Duodenal mucosa (tissue), 2 donors: ENCODE data around the gene C5.

ENCODE experiments used
- H3K27ac ChIP-seq: one replicate; pipeline ENCODE4 v1.7.0; 2013; ENCODE audit warnings: low read depth, low read length
- H3K27me3 ChIP-seq, 2 donors: one replicate each; pipeline ENCODE4 v1.7.0; 2013; ENCODE audit warnings: low read length in 2 of 2, control low read depth in 1 of 2; ENCODE audit not compliant: insufficient read depth in 2 of 2, control insufficient read depth in 1 of 2
- H3K36me3 ChIP-seq, 2 donors: one replicate each; pipeline ENCODE4 v1.7.0; 2013; ENCODE audit warnings: low read length in 2 of 2, control low read depth in 1 of 2; ENCODE audit not compliant: insufficient read depth in 2 of 2, control insufficient read depth in 1 of 2
- H3K4me1 ChIP-seq, 2 donors: one replicate each; pipeline ENCODE4 v1.7.0; 2013; ENCODE audit warnings: low read length in 2 of 2, control low read depth in 1 of 2; ENCODE audit not compliant: insufficient read depth in 2 of 2, control insufficient read depth in 1 of 2
- H3K4me3 ChIP-seq, 2 donors: one replicate each; pipeline ENCODE4 v1.7.0; 2013; ENCODE audit warnings: low read length in 2 of 2, low read depth in 1 of 2
- H3K9ac ChIP-seq, 2 donors: one replicate each; pipeline ENCODE4 v1.7.0; 2013; ENCODE audit warnings: low read length in 2 of 2, low read depth in 1 of 2
- H3K9me3 ChIP-seq, 2 donors: one replicate each; pipeline ENCODE4 v1.7.0; 2013; ENCODE audit warnings: low read length in 2 of 2, control low read depth in 1 of 2; ENCODE audit not compliant: control insufficient read depth in 1 of 2

C5 gene

DNA sequence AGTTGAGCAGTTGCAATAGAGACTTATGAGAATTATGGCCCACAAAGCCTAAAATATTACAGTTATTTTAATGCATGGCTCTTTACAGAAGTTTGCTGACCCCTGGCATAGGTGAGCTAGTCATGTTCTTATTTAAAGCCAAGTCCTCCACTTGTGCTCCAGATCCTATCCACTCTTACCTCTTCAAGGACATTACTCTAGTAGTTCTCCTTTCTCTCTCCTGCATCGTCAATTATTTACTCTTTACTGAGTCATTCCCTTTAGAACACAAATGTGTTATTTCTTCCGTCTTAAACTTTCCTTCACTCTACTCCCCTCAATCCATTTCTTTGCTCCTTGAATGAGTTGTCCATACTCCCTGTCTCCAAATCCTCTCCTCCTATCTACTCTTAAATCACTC is 102.9 kb downstream of the C5 start:
- Histone ChIP-seq H3K27me3 (no peaks in the 10 kb centered on the region), H3K9ac (no peak overlapping the region), H3K27ac (no peak overlapping the region), H3K4me1 (peaks cover 7 to 8% of the 10 kb centered on the region in 2 donors), H3K4me3 (no peak overlapping the region), H3K36me3 (no peaks in the 10 kb centered on the region), H3K9me3 (no peaks in the 10 kb centered on the region)

DNA sequence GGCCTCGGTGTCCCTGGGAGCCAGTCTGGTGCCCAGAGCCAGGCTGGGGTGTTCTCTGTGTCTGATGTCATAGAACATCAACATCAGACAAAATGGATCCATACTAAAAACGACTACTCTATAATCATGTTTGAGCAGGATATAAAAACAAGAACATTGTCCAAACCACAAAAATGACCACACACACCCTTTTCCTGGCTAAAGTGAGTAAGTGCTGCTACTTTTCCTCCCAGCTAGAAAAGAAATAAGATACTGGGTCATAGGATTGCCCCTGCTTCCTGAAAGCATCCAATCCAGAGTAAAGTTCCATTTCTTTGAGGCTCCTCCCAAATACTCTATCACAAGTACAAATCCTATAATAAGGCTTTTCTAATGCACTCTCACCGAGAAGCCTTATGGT is 103.8 kb downstream of the C5 start:
- Histone ChIP-seq H3K9me3 (no peaks in the 10 kb centered on the region), H3K4me1 (peaks cover 7 to 8% of the 10 kb centered on the region in 2 donors), H3K36me3 (no peaks in the 10 kb centered on the region), H3K27ac (no peak overlapping the region), H3K27me3 (no peaks in the 10 kb centered on the region), H3K9ac (no peak overlapping the region), H3K4me3 (no peak overlapping the region)

- no peaks in the 10 kb centered on the region for H3K27me3 ChIP-seq
- no peak overlapping the region for H3K27ac ChIP-seq
- H3K9me3 ChIP-seq: no peaks in the 10 kb centered on the region
- H3K9ac ChIP-seq: no peak overlapping the region
- H3K4me1 ChIP-seq: peaks cover 7 to 8% of the 10 kb centered on the region in 2 donors
- H3K36me3 ChIP-seq: no peaks in the 10 kb centered on the region
- H3K4me3 ChIP-seq: no peak overlapping the region
These were observed 105.1 kb downstream of the C5 start for GRCh38 chr9:120944948-120945347.

DNA sequence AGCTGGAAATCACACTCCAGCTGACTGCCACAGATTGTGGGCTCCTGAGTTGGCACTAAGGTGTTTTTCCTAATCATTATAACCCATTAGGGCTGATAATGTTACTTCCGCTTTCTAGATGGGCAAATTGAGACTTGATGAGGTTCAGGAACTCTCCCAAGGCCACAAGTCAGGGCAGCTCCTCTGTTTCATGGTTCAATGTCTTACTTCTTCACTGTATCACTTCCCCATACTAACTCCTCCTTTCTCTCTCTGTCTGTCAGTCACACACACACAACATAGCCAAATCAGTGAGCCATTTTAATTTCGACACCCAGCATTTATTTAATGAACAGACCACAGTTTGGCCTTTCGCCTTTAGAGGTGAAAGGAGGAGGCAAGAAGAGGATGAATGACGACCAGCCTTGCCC is 105.6 kb downstream of the C5 start:
- Histone ChIP-seq H3K27ac (no peak overlapping the region), H3K27me3 (no peaks in the 10 kb centered on the region), H3K9ac (no peak overlapping the region)

DNA sequence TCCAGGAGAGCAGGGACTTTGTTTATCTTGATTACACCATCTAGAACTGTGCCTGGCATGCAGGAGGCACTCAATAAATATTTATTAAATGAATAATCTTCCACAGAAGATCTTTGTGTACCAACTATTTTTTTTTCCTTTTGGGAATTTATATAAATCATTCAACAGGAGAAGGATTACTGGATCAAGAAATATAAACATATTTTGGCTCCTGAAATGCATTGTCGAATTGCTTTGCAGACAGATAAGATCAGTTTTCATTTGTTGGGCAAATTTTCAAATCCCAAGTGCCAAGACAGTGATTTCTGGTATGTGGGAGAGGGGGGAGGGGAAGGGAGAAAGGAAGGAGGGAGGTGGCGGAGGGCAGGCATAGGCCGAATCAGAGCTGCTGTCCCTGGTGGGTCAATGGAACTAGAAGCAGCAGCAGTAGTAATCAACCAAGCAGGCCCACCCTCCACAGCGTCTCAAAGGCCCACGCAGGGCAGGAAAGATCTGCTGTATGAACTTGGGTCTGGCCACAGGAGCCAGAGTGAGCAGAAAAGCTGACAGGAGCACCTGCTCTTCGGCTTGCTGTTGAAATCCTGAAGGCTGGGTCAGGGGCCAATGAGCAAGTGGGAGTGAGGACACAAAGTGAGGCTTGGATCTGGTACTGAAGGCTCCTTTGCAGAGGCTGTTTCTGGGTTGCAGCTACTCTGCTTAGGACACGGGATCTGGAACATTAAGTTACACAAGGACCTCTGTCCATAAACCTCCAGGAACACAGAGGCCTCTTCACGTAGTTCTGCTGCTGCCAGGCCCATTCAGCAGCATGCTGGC is 107.7 kb downstream of the C5 start:
- no peaks in the 10 kb centered on the region for H3K27me3 ChIP-seq
- H3K27ac ChIP-seq: no peak overlapping the region
- peaks cover 7 to 8% of the 10 kb centered on the region in 2 donors for H3K4me1 ChIP-seq
- H3K4me3 ChIP-seq: no peak overlapping the region
- H3K9ac ChIP-seq: no peak overlapping the region
- no peaks in the 10 kb centered on the region for H3K9me3 ChIP-seq
- H3K36me3 ChIP-seq: no peaks in the 10 kb centered on the region

More for the DNA sequence above, 105.6 kb downstream of the C5 start:
- H3K36me3 ChIP-seq: no peaks in the 10 kb centered on the region
- no peak overlapping the region for H3K4me3 ChIP-seq
- H3K9me3 ChIP-seq: no peaks in the 10 kb centered on the region
- H3K4me1 ChIP-seq: peaks cover 7 to 8% of the 10 kb centered on the region in 2 donors

GRCh38 chr9:120941046-120941770 is 108.9 kb downstream of the C5 start:
- Histone ChIP-seq H3K4me3 (no peak overlapping the region), H3K27ac (no peak overlapping the region), H3K4me1 (peaks cover 11 to 15% of the 10 kb centered on the region in 2 donors), H3K27me3 (no peaks in the 10 kb centered on the region), H3K36me3 (no peaks in the 10 kb centered on the region), H3K9me3 (no peaks in the 10 kb centered on the region), H3K9ac (no peak overlapping the region)

GRCh38 chr9:120940573-120940972 is 109.5 kb downstream of the C5 start:
- no peak overlapping the region for H3K27ac ChIP-seq

GRCh38 chr9:120938851-120939250 is 111.2 kb downstream of the C5 start:
- peaks cover 21 to 25% of the 10 kb centered on the region in 2 donors for H3K4me1 ChIP-seq
- no peaks in the 10 kb centered on the region for H3K9me3 ChIP-seq
- H3K27ac ChIP-seq: no peak overlapping the region
- no peak overlapping the region for H3K4me3 ChIP-seq
- H3K36me3 ChIP-seq: no peaks in the 10 kb centered on the region
- H3K27me3 ChIP-seq: no peaks in the 10 kb centered on the region
- H3K9ac ChIP-seq: no peak overlapping the region

More at GRCh38 chr9:120940573-120940972, 109.5 kb downstream of the C5 start:
- Histone ChIP-seq H3K9me3 (no peaks in the 10 kb centered on the region), H3K4me1 (peaks cover 17 to 21% of the 10 kb centered on the region in 2 donors), H3K9ac (no peak overlapping the region), H3K36me3 (no peaks in the 10 kb centered on the region), H3K27me3 (no peaks in the 10 kb centered on the region), H3K4me3 (no peak overlapping the region)

DNA sequence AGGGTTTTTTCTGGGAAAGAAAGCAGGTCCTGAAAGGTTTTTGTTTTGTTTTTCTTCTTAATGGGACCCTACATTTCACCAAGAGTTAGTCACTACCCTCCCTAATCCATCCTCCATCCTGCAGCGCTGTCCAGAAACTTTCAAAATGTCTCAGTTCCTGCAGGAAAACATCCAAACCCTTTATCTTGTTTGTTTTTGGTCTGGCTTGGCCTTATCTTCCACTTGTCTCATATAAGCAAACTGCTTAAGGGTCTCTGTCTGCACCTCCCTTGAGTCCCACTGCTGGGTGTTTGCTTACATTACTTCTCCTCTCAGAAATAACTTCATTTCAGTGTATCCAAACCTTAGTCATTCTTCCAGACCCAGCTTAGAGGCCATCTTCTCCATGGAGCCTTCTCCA is 112.5 kb downstream of the C5 start:
- peaks cover 21 to 32% of the 10 kb centered on the region in 2 donors for H3K4me1 ChIP-seq
- no peak overlapping the region for H3K4me3 ChIP-seq
- H3K27ac ChIP-seq: no peak overlapping the region
- no peaks in the 10 kb centered on the region for H3K36me3 ChIP-seq
- H3K9me3 ChIP-seq: no peaks in the 10 kb centered on the region
- no peak overlapping the region for H3K9ac ChIP-seq
- H3K27me3 ChIP-seq: no peaks in the 10 kb centered on the region

DNA sequence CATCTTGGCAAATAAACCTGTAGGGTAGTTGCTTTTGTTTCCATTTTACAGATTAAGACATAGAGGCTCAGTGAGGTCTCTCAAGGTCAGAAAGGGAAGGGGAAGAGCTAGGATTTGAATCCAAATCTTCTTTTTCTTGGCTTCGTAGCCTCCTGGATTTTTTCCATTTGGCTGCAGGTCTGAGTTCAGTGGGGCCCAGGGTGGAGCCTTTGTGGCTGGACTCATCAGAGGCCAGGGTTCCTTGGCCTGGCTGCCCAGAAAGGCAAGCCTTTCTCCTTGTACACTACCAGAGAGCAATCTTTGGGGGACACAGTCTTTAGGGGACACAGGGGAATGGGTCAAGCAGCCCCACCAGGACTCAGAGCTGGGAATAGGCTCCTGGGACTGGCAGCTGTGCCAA is 112.9 kb downstream of the C5 start:
- H3K27me3 ChIP-seq: no peaks in the 10 kb centered on the region
- H3K9ac ChIP-seq: no peak overlapping the region
- no peaks in the 10 kb centered on the region for H3K36me3 ChIP-seq
- peaks cover 22 to 30% of the 10 kb centered on the region in 2 donors for H3K4me1 ChIP-seq
- no peak overlapping the region for H3K27ac ChIP-seq
- no peaks in the 10 kb centered on the region for H3K9me3 ChIP-seq
- H3K4me3 ChIP-seq: no peak overlapping the region
